ENCODE measurements around the gene NHLRC2. TPM values are rescaled to one million over a fixed set of nuclear protein-coding genes. Genes with fewer than 3 reads are reported as not detected.
"Not testable (repeated sequence)": the region's sequence is repeated elsewhere in the genome, so short reads cannot be mapped to it uniquely, and the experiment has no call there.

NHLRC2 gene
- polyA plus RNA-seq, 3 donors: 2.8 to 6.9 (median 5.3) TPM

- peaks cover 0 to 5% (median 0%) of the 10 kb centered on the region in 7 donors for H3K9me3 Mint-ChIP-seq
- H3K36me3 Mint-ChIP-seq: no peaks in the 10 kb centered on the region
- peaks cover 2 to 22% (median 9%) of the 10 kb centered on the region in 3 donors for H3K27me3 Mint-ChIP-seq (ENCODE audit: low read depth in 3 of 3)
- H3K27ac Mint-ChIP-seq: no peak overlapping the region
- Histone ChIP-seq H3K79me2 (ENCODE audit: insufficient read depth, low read length) (no peaks in the 10 kb centered on the region), H3K4me3 (replicated peaks in 1 of 3; ENCODE audit: low read depth in 2 of 3, low read length in 3 of 3) (no peak overlapping the region), H3K9me3 (replicated peaks in 1 of 2; ENCODE audit: control insufficient read depth in 1 of 2, insufficient read depth in 1 of 2, low read length in 2 of 2) (no peaks in the 10 kb centered on the region), H3K4me2 (replicated peaks; ENCODE audit: extremely low read depth, low read length, poor library complexity, severe bottlenecking) (no peak overlapping the region), H3K27me3 (ENCODE audit: control insufficient read depth in 2 of 2, insufficient read depth in 2 of 2, low read length in 2 of 2) (no peaks in the 10 kb centered on the region), H2AFZ (ENCODE audit: insufficient read depth, low read depth, low read length, poor library complexity, severe bottlenecking) (no peak overlapping the region), H3K9ac (ENCODE audit: insufficient read depth, low read length, poor library complexity, severe bottlenecking) (no peak overlapping the region), H3K27ac (ENCODE audit: low read depth in 1 of 2, low read length in 2 of 2) (no peak overlapping the region), H3K4me1 (ENCODE audit: control insufficient read depth in 1 of 2, insufficient read depth in 2 of 2, low read length in 2 of 2) (no peaks in the 10 kb centered on the region), H3K36me3 (replicated peaks in 1 of 2; ENCODE audit: control insufficient read depth in 1 of 2, insufficient read depth in 2 of 2, low read length in 2 of 2) (no peaks in the 10 kb centered on the region), H4K20me1 (ENCODE audit: insufficient read depth, low read length) (no peaks in the 10 kb centered on the region)
- H3K4me1 Mint-ChIP-seq: no peaks in the 10 kb centered on the region
- H3K4me3 Mint-ChIP-seq: no peak overlapping the region
- WGBS (ENCODE audit: insufficient coverage): 100% methylated on average over 2 of the region's 4 CpGs
- intact Hi-C loops (cut with micrococcal nuclease): no loop called here
- DNase-seq: no peak
- no peak for TF ChIP-seq CTCF (IDR thresholded peaks at IDR 0.05)
These were observed 86.7 kb downstream of the NHLRC2 start for GRCh38 chr10:113941140-113941539.

GRCh38 chr10:113943196-113943595, 88.7 kb downstream of the NHLRC2 start:
- H3K4me1 Mint-ChIP-seq; H3K79me2 ChIP-seq (ENCODE audit: insufficient read depth, low read length); H3K27me3 ChIP-seq (ENCODE audit: control insufficient read depth in 2 of 2, insufficient read depth in 2 of 2, low read length in 2 of 2); H3K9me3 Mint-ChIP-seq; H3K9ac ChIP-seq (ENCODE audit: insufficient read depth, low read length, poor library complexity, severe bottlenecking); H3K27ac Mint-ChIP-seq; H3K4me1 ChIP-seq (ENCODE audit: control insufficient read depth in 1 of 2, insufficient read depth in 2 of 2, low read length in 2 of 2); H3K36me3 ChIP-seq (replicated peaks in 1 of 2; ENCODE audit: control insufficient read depth in 1 of 2, insufficient read depth in 2 of 2, low read length in 2 of 2); H4K20me1 ChIP-seq (ENCODE audit: insufficient read depth, low read length); H2AFZ ChIP-seq (ENCODE audit: insufficient read depth, low read depth, low read length, poor library complexity, severe bottlenecking); H3K4me3 ChIP-seq (replicated peaks in 1 of 3; ENCODE audit: low read depth in 2 of 3, low read length in 3 of 3); DNase-seq; intact Hi-C loops (cut with micrococcal nuclease); H3K4me3 Mint-ChIP-seq; H3K36me3 Mint-ChIP-seq; H3K27ac ChIP-seq (ENCODE audit: low read depth in 1 of 2, low read length in 2 of 2); H3K4me2 ChIP-seq (replicated peaks; ENCODE audit: extremely low read depth, low read length, poor library complexity, severe bottlenecking); H3K9me3 ChIP-seq (replicated peaks in 1 of 2; ENCODE audit: control insufficient read depth in 1 of 2, insufficient read depth in 1 of 2, low read length in 2 of 2): not testable (repeated sequence)
- WGBS (ENCODE audit: insufficient coverage): 95% methylated on average over 7 of the region's 7 CpGs
- peaks cover 2 to 23% (median 8%) of the 10 kb centered on the region in 3 donors for H3K27me3 Mint-ChIP-seq (ENCODE audit: low read depth in 3 of 3)

Measured in CD14-positive monocyte (primary cell).